Panc1 (cell line): ENCODE data around the gene SYNM. TPM values are rescaled to one million over a fixed set of nuclear protein-coding genes. Genes with fewer than 3 reads are reported as not detected.

ENCODE experiments used
- ATAC-seq: fragments of 200-7000 bp; cut with Tn5 transposase; 2 replicates; pipeline ENCODE4 v1.9.1; 2020; ENCODE audit warnings: mild to moderate bottlenecking, moderate library complexity
- BruUV-seq: library from RNA; stranded (reverse); fragments of 400-500 nt; replicated peaks from 2 replicates; lab custom pipeline; 2021; lab: Mats Ljungman, UMichigan
- CTCF ChIA-PET: fragments of 300-600 bp; sonication (Branson Sonifier 250); formaldehyde crosslinking; loops from one replicate; lab custom pipeline; 2022; ENCODE audit warnings: antibody characterized with exemption; lab: Charles Lee
- POLR2A ChIA-PET: fragments of 300-600 bp; sonication (Branson Sonifier 250); formaldehyde crosslinking; loops from one replicate; lab custom pipeline; 2022; ENCODE audit warnings: antibody characterized with exemption; lab: Charles Lee
- DNase-seq: peaks from one replicate; pipeline ENCODE4 v3.0.0-alpha.2; 2010; ENCODE audit warnings: low read depth, low spot score
- H3K27ac ChIP-seq: 2 replicates; pipeline ENCODE4 v1.5.1; 2011; ENCODE audit warnings: mild to moderate bottlenecking, low read length, inconsistent platforms
- H3K27me3 ChIP-seq: fragments of 200-500 bp; sonication (Bioruptor generic); 2 replicates; pipeline ENCODE4 v1.6.0; 2014; ENCODE audit warnings: low read length, inconsistent platforms; ENCODE audit not compliant: control insufficient read depth, insufficient read depth
- H3K36me3 ChIP-seq: fragments of 200-500 bp; sonication (Bioruptor generic); 2 replicates; pipeline ENCODE4 v1.5.1; 2014; ENCODE audit warnings: inconsistent platforms, mild to moderate bottlenecking, low read length, moderate library complexity; ENCODE audit not compliant: control insufficient read depth, insufficient read depth
- H3K4me1 ChIP-seq: 2 replicates; pipeline ENCODE4 v1.5.1; 2011; ENCODE audit warnings: inconsistent platforms, mild to moderate bottlenecking, low read length, moderate library complexity; ENCODE audit not compliant: control insufficient read depth, insufficient read depth
- H3K4me3 ChIP-seq, 2 experiments: 2 replicates each; pipeline ENCODE4 v1.5.1; 2011 to 2012; ENCODE audit warnings: low read depth in 2 of 2, low read length in 2 of 2, mild to moderate bottlenecking in 2 of 2, inconsistent platforms in 1 of 2, moderate library complexity in 1 of 2
- H3K9me3 ChIP-seq: fragments of 200-500 bp; sonication (Bioruptor generic); 2 replicates; pipeline ENCODE4 v1.5.1; 2014; ENCODE audit warnings: low read depth, mild to moderate bottlenecking, inconsistent platforms, low read length, moderate library complexity; ENCODE audit not compliant: control insufficient read depth, insufficient read depth
- POLR2AphosphoS5 ChIP-seq: IDR thresholded peaks from 2 replicates; pipeline ENCODE4 v1.6.1; 2012; ENCODE audit warnings: mild to moderate bottlenecking, low read depth, low read length, moderate library complexity
- SIN3A ChIP-seq: IDR thresholded peaks from 2 replicates; pipeline ENCODE4 v1.6.1; 2012; ENCODE audit warnings: low read depth, mild to moderate bottlenecking, low read length, moderate library complexity, borderline replicate concordance; ENCODE audit not compliant: insufficient read depth
- TCF7L2 ChIP-seq: IDR thresholded peaks from 2 replicates; pipeline ENCODE4 v1.6.1; 2011; ENCODE audit warnings: mild to moderate bottlenecking, low read depth, low read length, inconsistent platforms
- in situ Hi-C: cut with HindIII; loops from 2 replicates; pipeline ENCODE4 v1.10.0; 2016; ENCODE audit warnings: low sequenced_read_pairs, low pct_unique_long_range_greater_than_20kb
- intact Hi-C: fragments of 100-400 bp; cut with micrococcal nuclease; formaldehyde crosslinking; loops from one replicate; pipeline ENCODE4 v1.10.0; 2022; ENCODE audit not compliant: unreplicated experiment
- total RNA-seq: library from RNA; stranded (reverse); gene quantifications from one replicate; pipeline ENCODE4 v1.2.1, GENCODE V29; 2021; ENCODE audit not compliant: unreplicated experiment
- TF ChIP-seq, protein P1 (sequence below): fragments of 450-650 bp; IDR thresholded peaks from 2 replicates; pipeline ENCODE4 v1.5.1; 2017; ENCODE audit warnings: mild to moderate bottlenecking
- TF ChIP-seq, protein P2 (sequence below), 2 experiments: IDR thresholded peaks; 2 replicates each; pipeline ENCODE4 v1.6.1; 2011 to 2012; ENCODE audit warnings: low read depth in 2 of 2, control low read depth in 1 of 2, low read length in 1 of 2, mild to moderate bottlenecking in 1 of 2, moderate library complexity in 1 of 2; ENCODE audit not compliant: insufficient read depth in 1 of 2

Gene SYNM
- total RNA-seq, 1 experiment from 2014 or later: 38.9 TPM

DNA sequence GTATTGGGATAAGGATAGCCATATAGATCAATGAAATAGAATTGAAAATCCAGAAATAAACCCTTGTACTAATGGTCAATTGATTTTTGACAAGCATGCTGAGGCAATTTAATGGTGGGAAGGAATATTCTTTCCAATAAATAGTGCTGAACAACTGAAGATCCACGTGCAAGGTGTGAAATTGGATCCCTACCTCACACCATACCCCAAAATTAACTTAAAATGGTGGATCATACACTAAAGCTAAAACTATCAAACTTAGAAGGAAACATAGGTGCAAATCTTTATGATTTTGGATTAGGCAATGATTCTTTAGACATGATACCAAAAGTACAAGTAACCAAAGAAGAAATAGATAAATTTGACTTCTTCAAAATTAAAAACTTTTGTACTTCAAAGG, 22.1 kb upstream of the SYNM start:
- BruUV-seq: no TSS peak
- ATAC-seq: no peak

GRCh38 chr15:99084965-99085364, 19.9 kb upstream of the SYNM start:
- ATAC-seq: no peak
- Histone ChIP-seq H3K4me3 (no peak overlapping the region), H3K27ac (no peak overlapping the region), H3K36me3 (no peaks in the 10 kb centered on the region), H3K9me3 (peaks cover 6% of the 10 kb centered on the region; the same call in 1 of the 2 replicates), H3K27me3 (no peaks in the 10 kb centered on the region), H3K4me1 (no peaks in the 10 kb centered on the region)
- intact Hi-C loops: no loop called here
- ChIA-PET POLR2A (no interaction called here), CTCF (no interaction called here)
- in situ Hi-C loops: no loop called here
- BruUV-seq: no TSS peak
- TF ChIP-seq TCF7L2 (no peak), SIN3A (no peak), POLR2AphosphoS5 (no peak)
- TF ChIP-seq, protein P1, sequence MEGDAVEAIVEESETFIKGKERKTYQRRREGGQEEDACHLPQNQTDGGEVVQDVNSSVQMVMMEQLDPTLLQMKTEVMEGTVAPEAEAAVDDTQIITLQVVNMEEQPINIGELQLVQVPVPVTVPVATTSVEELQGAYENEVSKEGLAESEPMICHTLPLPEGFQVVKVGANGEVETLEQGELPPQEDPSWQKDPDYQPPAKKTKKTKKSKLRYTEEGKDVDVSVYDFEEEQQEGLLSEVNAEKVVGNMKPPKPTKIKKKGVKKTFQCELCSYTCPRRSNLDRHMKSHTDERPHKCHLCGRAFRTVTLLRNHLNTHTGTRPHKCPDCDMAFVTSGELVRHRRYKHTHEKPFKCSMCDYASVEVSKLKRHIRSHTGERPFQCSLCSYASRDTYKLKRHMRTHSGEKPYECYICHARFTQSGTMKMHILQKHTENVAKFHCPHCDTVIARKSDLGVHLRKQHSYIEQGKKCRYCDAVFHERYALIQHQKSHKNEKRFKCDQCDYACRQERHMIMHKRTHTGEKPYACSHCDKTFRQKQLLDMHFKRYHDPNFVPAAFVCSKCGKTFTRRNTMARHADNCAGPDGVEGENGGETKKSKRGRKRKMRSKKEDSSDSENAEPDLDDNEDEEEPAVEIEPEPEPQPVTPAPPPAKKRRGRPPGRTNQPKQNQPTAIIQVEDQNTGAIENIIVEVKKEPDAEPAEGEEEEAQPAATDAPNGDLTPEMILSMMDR: no peak
- TF ChIP-seq, protein P2, sequence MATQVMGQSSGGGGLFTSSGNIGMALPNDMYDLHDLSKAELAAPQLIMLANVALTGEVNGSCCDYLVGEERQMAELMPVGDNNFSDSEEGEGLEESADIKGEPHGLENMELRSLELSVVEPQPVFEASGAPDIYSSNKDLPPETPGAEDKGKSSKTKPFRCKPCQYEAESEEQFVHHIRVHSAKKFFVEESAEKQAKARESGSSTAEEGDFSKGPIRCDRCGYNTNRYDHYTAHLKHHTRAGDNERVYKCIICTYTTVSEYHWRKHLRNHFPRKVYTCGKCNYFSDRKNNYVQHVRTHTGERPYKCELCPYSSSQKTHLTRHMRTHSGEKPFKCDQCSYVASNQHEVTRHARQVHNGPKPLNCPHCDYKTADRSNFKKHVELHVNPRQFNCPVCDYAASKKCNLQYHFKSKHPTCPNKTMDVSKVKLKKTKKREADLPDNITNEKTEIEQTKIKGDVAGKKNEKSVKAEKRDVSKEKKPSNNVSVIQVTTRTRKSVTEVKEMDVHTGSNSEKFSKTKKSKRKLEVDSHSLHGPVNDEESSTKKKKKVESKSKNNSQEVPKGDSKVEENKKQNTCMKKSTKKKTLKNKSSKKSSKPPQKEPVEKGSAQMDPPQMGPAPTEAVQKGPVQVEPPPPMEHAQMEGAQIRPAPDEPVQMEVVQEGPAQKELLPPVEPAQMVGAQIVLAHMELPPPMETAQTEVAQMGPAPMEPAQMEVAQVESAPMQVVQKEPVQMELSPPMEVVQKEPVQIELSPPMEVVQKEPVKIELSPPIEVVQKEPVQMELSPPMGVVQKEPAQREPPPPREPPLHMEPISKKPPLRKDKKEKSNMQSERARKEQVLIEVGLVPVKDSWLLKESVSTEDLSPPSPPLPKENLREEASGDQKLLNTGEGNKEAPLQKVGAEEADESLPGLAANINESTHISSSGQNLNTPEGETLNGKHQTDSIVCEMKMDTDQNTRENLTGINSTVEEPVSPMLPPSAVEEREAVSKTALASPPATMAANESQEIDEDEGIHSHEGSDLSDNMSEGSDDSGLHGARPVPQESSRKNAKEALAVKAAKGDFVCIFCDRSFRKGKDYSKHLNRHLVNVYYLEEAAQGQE (IDR thresholded peaks at IDR 0.05; ENCODE audit: insufficient read depth in 1 of 2, low read depth in 2 of 2, low read length in 1 of 2): no peak
- DNase-seq: no peak

More for the DNA sequence above, 22.1 kb upstream of the SYNM start:
- DNase-seq: no peak
- TF ChIP-seq TCF7L2: no peak
- TF ChIP-seq, protein P1: no peak
- TF ChIP-seq POLR2AphosphoS5: no peak
- TF ChIP-seq, protein P2 (IDR thresholded peaks at IDR 0.05; ENCODE audit: insufficient read depth in 1 of 2, low read depth in 2 of 2, low read length in 1 of 2): no peak
- no peak for TF ChIP-seq SIN3A
- ChIA-PET POLR2A (no interaction called here), CTCF (no interaction called here)
- H3K36me3 ChIP-seq: no peaks in the 10 kb centered on the region
- no peaks in the 10 kb centered on the region for H3K27me3 ChIP-seq
- no peaks in the 10 kb centered on the region for H3K4me1 ChIP-seq
- H3K4me3 ChIP-seq: no peak overlapping the region
- intact Hi-C loops: no loop called here
- in situ Hi-C loops: no loop called here
- H3K27ac ChIP-seq: no peak overlapping the region
- peaks cover 6% of the 10 kb centered on the region; the same call in 1 of the 2 replicates for H3K9me3 ChIP-seq
